GM12873 (cell line): ENCODE data around the gene GUK1.

ENCODE experiments used
- CTCF ChIP-seq: IDR thresholded peaks from 2 replicates; pipeline ENCODE4 v1.5.1; 2012; ENCODE audit warnings: low read depth, mild to moderate bottlenecking, moderate library complexity, low read length, control low read depth; ENCODE audit not compliant: insufficient read depth; ENCODE audit errors: missing control alignments

Gene GUK1

GRCh38 chr1:228194436-228194835 lies 54.4 kb downstream of the GUK1 start:
- no peak for TF ChIP-seq CTCF

- no peak for TF ChIP-seq CTCF
Observed at GRCh38 chr1:228194921-228195812, 55.1 kb downstream of the GUK1 start.

- TF ChIP-seq CTCF: no peak
Observed at GRCh38 chr1:228197555-228198147, 57.6 kb downstream of the GUK1 start.
